HUDEP-2 (cell line): ENCODE results near the gene RBM12.

Experiments used
- DNase-seq, 76 experiments: peaks; one replicate each; lab custom pipeline; 2025; ENCODE audit not compliant: unreplicated experiment in 76 of 76; lab: John Stamatoyannopoulos, UW

RBM12 gene

DNA sequence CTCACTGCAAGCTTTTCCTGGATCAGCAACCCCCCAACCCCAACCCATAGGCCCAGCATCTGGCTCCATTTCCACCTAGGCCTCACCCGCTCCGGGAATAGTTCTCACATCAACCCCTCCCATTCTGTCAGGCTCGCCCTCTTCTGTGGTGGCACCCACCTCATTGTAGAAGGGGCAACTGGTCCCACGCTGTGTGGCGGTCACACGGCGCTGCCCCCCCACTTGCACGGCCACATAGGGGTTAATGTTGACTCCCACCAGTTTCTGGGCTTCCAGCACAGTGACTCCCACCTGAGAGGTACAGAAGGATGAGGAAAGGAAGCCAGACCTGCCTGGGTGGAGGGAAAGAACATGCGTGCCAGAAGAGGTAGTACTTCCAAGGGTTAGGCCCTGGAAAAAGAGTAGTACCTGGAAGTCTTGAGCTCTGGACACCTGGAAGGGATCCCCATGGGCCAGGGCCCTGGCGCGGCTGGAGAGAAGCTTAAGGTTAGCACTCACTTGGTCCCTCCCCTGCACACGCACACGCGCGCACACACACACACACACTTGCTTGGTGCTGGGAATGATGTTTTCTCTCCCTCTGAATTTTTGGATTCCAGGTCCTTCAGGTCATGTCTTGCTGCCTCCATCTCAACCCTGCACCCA lies 61.7 kb downstream of the RBM12 start:
- DNase-seq, result no peak

GRCh38 chr20:35601990-35602389 lies 62.7 kb downstream of the RBM12 start:
- no peak for DNase-seq

- DNase-seq, result peak in 66 of 76 experiments; percentile 8 to 77 (median 49)
These were observed 63.4 kb downstream of the RBM12 start for GRCh38 chr20:35600993-35601973.

- DNase-seq, result no peak
These were observed 64.3 kb downstream of the RBM12 start for GRCh38 chr20:35600176-35600992.

GRCh38 chr20:35599776-35600120 lies 65.0 kb downstream of the RBM12 start:
- no peak for DNase-seq
